ENCODE measurements around the gene ERBB4.
"Not testable (repeated sequence)": the region's sequence is repeated elsewhere in the genome, so short reads cannot be mapped to it uniquely, and the experiment has no call there.

The ERBB4 gene

DNA sequence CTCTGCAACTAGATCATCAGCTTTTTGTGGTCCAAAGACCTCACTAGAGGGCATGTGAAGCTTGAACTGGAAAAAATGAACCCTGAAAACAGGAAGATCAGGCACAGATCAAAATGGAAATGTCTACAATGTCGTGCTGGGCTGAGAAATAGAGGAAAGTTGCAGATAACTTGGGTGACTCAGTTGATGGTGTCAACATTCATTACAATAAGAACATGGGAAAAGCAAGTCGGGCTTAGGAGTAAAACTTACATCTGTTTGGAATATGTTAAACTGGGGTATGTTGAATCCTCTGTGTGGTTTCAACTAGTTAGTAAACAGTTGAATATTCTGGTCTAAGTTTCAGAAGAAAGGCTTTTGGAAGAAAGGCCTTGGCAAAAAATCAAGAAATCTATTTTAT is 940.4 kb downstream of the ERBB4 start:
- TF ChIP-seq, protein P1, sequence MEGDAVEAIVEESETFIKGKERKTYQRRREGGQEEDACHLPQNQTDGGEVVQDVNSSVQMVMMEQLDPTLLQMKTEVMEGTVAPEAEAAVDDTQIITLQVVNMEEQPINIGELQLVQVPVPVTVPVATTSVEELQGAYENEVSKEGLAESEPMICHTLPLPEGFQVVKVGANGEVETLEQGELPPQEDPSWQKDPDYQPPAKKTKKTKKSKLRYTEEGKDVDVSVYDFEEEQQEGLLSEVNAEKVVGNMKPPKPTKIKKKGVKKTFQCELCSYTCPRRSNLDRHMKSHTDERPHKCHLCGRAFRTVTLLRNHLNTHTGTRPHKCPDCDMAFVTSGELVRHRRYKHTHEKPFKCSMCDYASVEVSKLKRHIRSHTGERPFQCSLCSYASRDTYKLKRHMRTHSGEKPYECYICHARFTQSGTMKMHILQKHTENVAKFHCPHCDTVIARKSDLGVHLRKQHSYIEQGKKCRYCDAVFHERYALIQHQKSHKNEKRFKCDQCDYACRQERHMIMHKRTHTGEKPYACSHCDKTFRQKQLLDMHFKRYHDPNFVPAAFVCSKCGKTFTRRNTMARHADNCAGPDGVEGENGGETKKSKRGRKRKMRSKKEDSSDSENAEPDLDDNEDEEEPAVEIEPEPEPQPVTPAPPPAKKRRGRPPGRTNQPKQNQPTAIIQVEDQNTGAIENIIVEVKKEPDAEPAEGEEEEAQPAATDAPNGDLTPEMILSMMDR (IDR thresholded peaks at IDR 0.05; ENCODE audit: low read depth, low read length, missing control alignments), result no peak
- DNase-seq (ENCODE audit: extremely low read depth, low read depth), result no peak
- H3K4me3 ChIP-seq (replicated peaks; ENCODE audit: low read depth, low read length), result no peak overlapping the region

- not testable (repeated sequence) for DNase-seq (ENCODE audit: extremely low read depth, low read depth); H3K4me3 ChIP-seq (replicated peaks; ENCODE audit: low read depth, low read length)
These were observed 946.6 kb downstream of the ERBB4 start for GRCh38 chr2:211592006-211592405.

GRCh38 chr2:211591426-211591825 is 947.2 kb downstream of the ERBB4 start:
- DNase-seq (ENCODE audit: extremely low read depth, low read depth), result no peak
- TF ChIP-seq, protein P1 (IDR thresholded peaks at IDR 0.05; ENCODE audit: low read depth, low read length, missing control alignments), result no peak

GRCh38 chr2:211568439-211568838 is 970.2 kb downstream of the ERBB4 start:
- TF ChIP-seq, protein P1 (IDR thresholded peaks at IDR 0.05; ENCODE audit: low read depth, low read length, missing control alignments), result no peak
- no peak overlapping the region for H3K4me3 ChIP-seq (replicated peaks; ENCODE audit: low read depth, low read length)
- no peak for DNase-seq (ENCODE audit: extremely low read depth, low read depth)

More at GRCh38 chr2:211591426-211591825, 947.2 kb downstream of the ERBB4 start:
- no peak overlapping the region for H3K4me3 ChIP-seq (replicated peaks; ENCODE audit: low read depth, low read length)

GRCh38 chr2:211564441-211564840 is 974.2 kb downstream of the ERBB4 start:
- TF ChIP-seq, protein P1 (IDR thresholded peaks at IDR 0.05; ENCODE audit: low read depth, low read length, missing control alignments), result no peak
- DNase-seq (ENCODE audit: extremely low read depth, low read depth), result no peak
- no peak overlapping the region for H3K4me3 ChIP-seq (replicated peaks; ENCODE audit: low read depth, low read length)

GRCh38 chr2:211545582-211545981 is 993.0 kb downstream of the ERBB4 start:
- no peak overlapping the region for H3K4me3 ChIP-seq (replicated peaks; ENCODE audit: low read depth, low read length)
- no peak for DNase-seq (ENCODE audit: extremely low read depth, low read depth)
- TF ChIP-seq, protein P1 (IDR thresholded peaks at IDR 0.05; ENCODE audit: low read depth, low read length, missing control alignments), result no peak

- no peak overlapping the region for H3K4me3 ChIP-seq (replicated peaks; ENCODE audit: low read depth, low read length)
- DNase-seq (ENCODE audit: extremely low read depth, low read depth), result no peak
- TF ChIP-seq, protein P1 (IDR thresholded peaks at IDR 0.05; ENCODE audit: low read depth, low read length, missing control alignments), result no peak
These were observed 1004.0 kb downstream of the ERBB4 start for GRCh38 chr2:211534632-211535031.

DNA sequence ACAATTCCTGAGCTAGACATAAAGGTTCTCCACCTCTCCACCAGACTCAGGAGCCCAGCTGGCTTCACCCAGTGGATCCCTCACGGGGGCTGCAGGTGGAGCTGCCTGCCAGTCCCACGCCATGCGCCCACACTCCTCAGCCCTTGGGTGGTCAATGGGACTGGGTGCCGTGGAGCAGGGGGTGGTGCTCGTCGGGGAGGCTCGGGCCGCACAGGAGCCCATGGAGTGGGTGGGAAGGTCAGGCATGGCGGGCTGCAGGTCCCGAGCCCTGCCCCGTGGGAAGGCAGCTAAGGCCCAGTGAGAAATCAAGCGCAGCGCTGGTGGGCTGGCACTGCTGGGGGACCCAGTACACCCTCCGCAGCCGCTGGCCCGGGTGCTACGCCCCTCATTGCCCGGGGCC is 1014.4 kb downstream of the ERBB4 start:
- not testable (repeated sequence) for DNase-seq (ENCODE audit: extremely low read depth, low read depth); H3K4me3 ChIP-seq (replicated peaks; ENCODE audit: low read depth, low read length)
